Osteoblast (primary cell): ENCODE measurements around the gene OAS2. TPM values are rescaled to one million over a fixed set of nuclear protein-coding genes. Genes with fewer than 3 reads are reported as not detected.
A peak's percentile ranks its signal among the peaks of the same experiment; 100 is the strongest.

Experiments used
- DNase-seq: peaks from one replicate; pipeline ENCODE4 v3.0.0; 2011; ENCODE audit warnings: low spot score, mixed read lengths; ENCODE audit not compliant: insufficient read length; ENCODE audit errors: missing footprints
- H2AFZ ChIP-seq: 2 replicates; pipeline ENCODE4 v1.6.0; 2011; ENCODE audit warnings: mild to moderate bottlenecking, low read length
- H3K27ac ChIP-seq: 2 replicates; pipeline ENCODE4 v1.5.1; 2011; ENCODE audit warnings: mild to moderate bottlenecking, low read depth, low read length, moderate library complexity
- H3K27me3 ChIP-seq: 2 replicates; pipeline ENCODE4 v1.6.0; 2012; ENCODE audit warnings: mild to moderate bottlenecking, control low read depth, inconsistent platforms, low read length, moderate library complexity; ENCODE audit not compliant: insufficient read depth
- H3K36me3 ChIP-seq: 2 replicates; pipeline ENCODE4 v1.5.1; 2011; ENCODE audit warnings: mild to moderate bottlenecking, low read length, control low read depth, moderate library complexity; ENCODE audit not compliant: insufficient read depth
- H3K4me1 ChIP-seq: 2 replicates; pipeline ENCODE4 v1.5.1; 2011; ENCODE audit warnings: mild to moderate bottlenecking, low read length, control low read depth, moderate library complexity; ENCODE audit not compliant: insufficient read depth
- H3K4me2 ChIP-seq: 2 replicates; pipeline ENCODE4 v1.6.0; 2011; ENCODE audit warnings: mild to moderate bottlenecking, low read length; ENCODE audit not compliant: insufficient read depth
- H3K4me3 ChIP-seq: fragments of 200-600 bp; sonication (generic); 3 replicates; pipeline ENCODE4 v1.5.1; 2012; ENCODE audit warnings: mild to moderate bottlenecking, low read length, inconsistent platforms; ENCODE audit not compliant: insufficient read depth
- H3K79me2 ChIP-seq: 2 replicates; pipeline ENCODE4 v1.6.0; 2012; ENCODE audit warnings: mild to moderate bottlenecking, low read length, control low read depth, inconsistent platforms; ENCODE audit not compliant: insufficient read depth
- H3K9me3 ChIP-seq: 2 replicates; pipeline ENCODE4 v1.5.1; 2011; ENCODE audit warnings: low read depth, low read length, control low read depth
- H4K20me1 ChIP-seq: 2 replicates; pipeline ENCODE4 v1.6.0; 2012; ENCODE audit warnings: mild to moderate bottlenecking, low read length, control low read depth; ENCODE audit not compliant: insufficient read depth
- CTCF ChIP-seq: IDR thresholded peaks from 2 replicates; pipeline ENCODE4 v1.5.1; 2011; ENCODE audit warnings: mild to moderate bottlenecking, low read depth, low read length, moderate library complexity; ENCODE audit errors: extremely low read depth
- total RNA-seq: library from RNA; depleted of rRNA; stranded (reverse); fragments of >200 nt; gene quantifications from 2 replicates; pipeline ENCODE4 v1.2.3, GENCODE V29; 2012

Gene OAS2
- total RNA-seq, 1 donor = 18.1 TPM

GRCh38 chr12:113051759-113052158 lies 73.4 kb downstream of the OAS2 start:
- Histone ChIP-seq H3K4me3 (no peak overlapping the region), H3K27ac (no peak overlapping the region), H2AFZ (no peak overlapping the region), H3K9me3 (no peaks in the 10 kb centered on the region), H3K27me3 (peaks cover 28% of the 10 kb centered on the region), H3K4me2 (no peak overlapping the region), H3K4me1 (no peaks in the 10 kb centered on the region), H3K36me3 (no peaks in the 10 kb centered on the region), H4K20me1 (no peaks in the 10 kb centered on the region), H3K79me2 (no peaks in the 10 kb centered on the region)
- DNase-seq = peak; percentile 74
- TF ChIP-seq CTCF = no peak

GRCh38 chr12:113052326-113052725 lies 74.0 kb downstream of the OAS2 start:
- peaks cover 34% of the 10 kb centered on the region for H3K27me3 ChIP-seq
- no peaks in the 10 kb centered on the region for H3K79me2 ChIP-seq
- H3K4me3 ChIP-seq = no peak overlapping the region
- TF ChIP-seq CTCF = no peak
- H3K9me3 ChIP-seq = no peaks in the 10 kb centered on the region
- H4K20me1 ChIP-seq = no peaks in the 10 kb centered on the region
- no peak overlapping the region for H3K27ac ChIP-seq
- no peaks in the 10 kb centered on the region for H3K4me1 ChIP-seq
- H3K36me3 ChIP-seq = no peaks in the 10 kb centered on the region
- no peak overlapping the region for H2AFZ ChIP-seq
- no peak overlapping the region for H3K4me2 ChIP-seq
- DNase-seq = peak; percentile 58

- Histone ChIP-seq H3K79me2 (no peaks in the 10 kb centered on the region), H4K20me1 (no peaks in the 10 kb centered on the region)
- no peak for TF ChIP-seq CTCF
These were observed 76.7 kb downstream of the OAS2 start for GRCh38 chr12:113054948-113055486.

GRCh38 chr12:113055594-113056380 lies 77.5 kb downstream of the OAS2 start:
- H4K20me1 ChIP-seq = no peaks in the 10 kb centered on the region
- H3K9me3 ChIP-seq = no peaks in the 10 kb centered on the region
- H3K4me2 ChIP-seq = no peak overlapping the region
- H3K79me2 ChIP-seq = no peaks in the 10 kb centered on the region
- peak; percentile 78 for DNase-seq
- peaks cover 37% of the 10 kb centered on the region for H3K27me3 ChIP-seq
- no peak for TF ChIP-seq CTCF
- no peak overlapping the region for H2AFZ ChIP-seq
- H3K4me1 ChIP-seq = no peaks in the 10 kb centered on the region
- no peak overlapping the region for H3K4me3 ChIP-seq
- H3K27ac ChIP-seq = no peak overlapping the region
- no peaks in the 10 kb centered on the region for H3K36me3 ChIP-seq

More at GRCh38 chr12:113054948-113055486, 76.7 kb downstream of the OAS2 start:
- peaks cover 41% of the 10 kb centered on the region for H3K27me3 ChIP-seq
- H2AFZ ChIP-seq = no peak overlapping the region
- no peaks in the 10 kb centered on the region for H3K36me3 ChIP-seq
- H3K9me3 ChIP-seq = no peaks in the 10 kb centered on the region
- H3K4me3 ChIP-seq = no peak overlapping the region
- no peak overlapping the region for H3K27ac ChIP-seq
- peak; percentile 56 for DNase-seq
- H3K4me1 ChIP-seq = no peaks in the 10 kb centered on the region
- H3K4me2 ChIP-seq = no peak overlapping the region
